Colonic mucosa (tissue), 4 donors: ENCODE data around the gene TP53I11. TPM values are rescaled to one million over a fixed set of nuclear protein-coding genes. Genes with fewer than 3 reads are reported as not detected.

ENCODE experiments used
- DNase-seq: peaks from one replicate; pipeline ENCODE4 v3.0.0-alpha.2; 2020
- H3K27ac ChIP-seq: fragments of 200-600 bp; one replicate; pipeline ENCODE4 v1.8.0; 2021
- H3K27me3 ChIP-seq: fragments of 200-600 bp; one replicate; pipeline ENCODE4 v1.8.0; 2021
- H3K36me3 ChIP-seq: fragments of 200-600 bp; one replicate; pipeline ENCODE4 v1.8.0; 2021
- H3K4me1 ChIP-seq: fragments of 200-600 bp; one replicate; pipeline ENCODE4 v1.8.0; 2021; ENCODE audit warnings: mild to moderate bottlenecking
- H3K4me3 ChIP-seq: fragments of 200-600 bp; one replicate; pipeline ENCODE4 v1.8.0; 2021
- H3K9ac ChIP-seq, 2 donors: one replicate each; pipeline ENCODE4 v1.7.0; 2013; ENCODE audit warnings: control low read depth in 2 of 2, low read depth in 2 of 2, low read length in 2 of 2
- H3K9me3 ChIP-seq: fragments of 200-600 bp; one replicate; pipeline ENCODE4 v1.8.0; 2021
- CTCF ChIP-seq: fragments of 200-600 bp; IDR thresholded peaks from one replicate; pipeline ENCODE4 v1.8.0; 2022; ENCODE audit warnings: antibody characterized with exemption, mild to moderate bottlenecking
- intact Hi-C: fragments of 100-400 bp; cut with DNase I; formaldehyde crosslinking; loops from one replicate; pipeline ENCODE4 v1.14.1; 2022
- total RNA-seq, 2 donors: library from RNA; stranded (reverse); fragmentation: NEBNext Ultra II Directional in 1 of 2; extraction: Animal tissue kit (Norgen Biotek cat#: 25700) in 1 of 2; gene quantifications; one replicate each; pipeline ENCODE4 v1.2.1, GENCODE V29; 2021
- donor health status: healthy.
- donor health status: DM: no; HTN: no; CAD: no.
- donor health status: DM: no; HTN: no; CAD: no.

The TP53I11 gene
- total RNA-seq, 2 donors from 2014 or later = 103 to 158 TPM

- H3K4me1 ChIP-seq = no peaks in the 10 kb centered on the region
- no peak for DNase-seq
- H3K9ac ChIP-seq = no peak overlapping the region
- H3K27me3 ChIP-seq = no peaks in the 10 kb centered on the region
- H3K4me3 ChIP-seq = no peak overlapping the region
- H3K9me3 ChIP-seq = no peaks in the 10 kb centered on the region
- intact Hi-C loops = loop anchor here (5.0 kb wide), 1 partner anchor 356 kb away; no protein-coding TSS in a partner anchor
- no peaks in the 10 kb centered on the region for H3K36me3 ChIP-seq
- TF ChIP-seq CTCF = no peak
- no peak overlapping the region for H3K27ac ChIP-seq
These were observed 37.2 kb downstream of the TP53I11 start for GRCh38 chr11:44913502-44913901.

GRCh38 chr11:44912270-44912987 lies 38.3 kb downstream of the TP53I11 start:
- H3K27ac ChIP-seq = no peak overlapping the region
- no peaks in the 10 kb centered on the region for H3K36me3 ChIP-seq
- TF ChIP-seq CTCF = no peak
- H3K9ac ChIP-seq = no peak overlapping the region
- H3K4me1 ChIP-seq = no peaks in the 10 kb centered on the region
- DNase-seq = no peak
- H3K9me3 ChIP-seq = no peaks in the 10 kb centered on the region
- no peak overlapping the region for H3K4me3 ChIP-seq
- intact Hi-C loops = loop anchor here (5.0 kb wide), 1 partner anchor 355 kb away; no protein-coding TSS in a partner anchor
- no peaks in the 10 kb centered on the region for H3K27me3 ChIP-seq

- no peaks in the 10 kb centered on the region for H3K9me3 ChIP-seq
- intact Hi-C loops = loop anchor here (2.0 to 5.0 kb wide), 3 partner anchors 184 to 354 kb away; partner anchors contain the start of gene TSPAN18
- H3K36me3 ChIP-seq = no peaks in the 10 kb centered on the region
- DNase-seq = peak; percentile 91
- peak; percentile 80 for TF ChIP-seq CTCF
- no peak overlapping the region for H3K4me3 ChIP-seq
- H3K27ac ChIP-seq = no peak overlapping the region
- no peaks in the 10 kb centered on the region for H3K27me3 ChIP-seq
- no peaks in the 10 kb centered on the region for H3K4me1 ChIP-seq
- H3K9ac ChIP-seq = no peak overlapping the region
These were observed 39.5 kb downstream of the TP53I11 start for GRCh38 chr11:44911029-44911814.

GRCh38 chr11:44910591-44910990 lies 40.1 kb downstream of the TP53I11 start:
- Histone ChIP-seq H3K27me3 (no peaks in the 10 kb centered on the region), H3K4me1 (no peaks in the 10 kb centered on the region), H3K9ac (no peak overlapping the region), H3K27ac (no peak overlapping the region), H3K36me3 (no peaks in the 10 kb centered on the region), H3K9me3 (no peaks in the 10 kb centered on the region), H3K4me3 (no peak overlapping the region)
- intact Hi-C loops = loop anchor here (2.0 to 5.0 kb wide), 3 partner anchors 184 to 353 kb away; partner anchors contain the start of gene TSPAN18
- no peak for DNase-seq
- no peak for TF ChIP-seq CTCF

GRCh38 chr11:44909557-44909956 lies 41.1 kb downstream of the TP53I11 start:
- intact Hi-C loops = no loop called here
- H3K27me3 ChIP-seq = no peaks in the 10 kb centered on the region
- H3K9me3 ChIP-seq = no peaks in the 10 kb centered on the region
- H3K9ac ChIP-seq = no peak overlapping the region
- no peaks in the 10 kb centered on the region for H3K4me1 ChIP-seq
- no peaks in the 10 kb centered on the region for H3K36me3 ChIP-seq
- TF ChIP-seq CTCF = no peak
- no peak for DNase-seq
- H3K27ac ChIP-seq = no peak overlapping the region
- no peak overlapping the region for H3K4me3 ChIP-seq
